DMS79 treated with DMSO at 0.1 percent for 48 hours (cell line): Measurements from ENCODE around the gene MCHR2.
"Not testable (repeated sequence)": the region's sequence is repeated elsewhere in the genome, so short reads cannot be mapped to it uniquely, and the experiment has no call there.

Experiments used
- DNase-seq: peaks from one replicate; lab custom pipeline; 2025; lab: John Stamatoyannopoulos, UW

Gene MCHR2, protein sequence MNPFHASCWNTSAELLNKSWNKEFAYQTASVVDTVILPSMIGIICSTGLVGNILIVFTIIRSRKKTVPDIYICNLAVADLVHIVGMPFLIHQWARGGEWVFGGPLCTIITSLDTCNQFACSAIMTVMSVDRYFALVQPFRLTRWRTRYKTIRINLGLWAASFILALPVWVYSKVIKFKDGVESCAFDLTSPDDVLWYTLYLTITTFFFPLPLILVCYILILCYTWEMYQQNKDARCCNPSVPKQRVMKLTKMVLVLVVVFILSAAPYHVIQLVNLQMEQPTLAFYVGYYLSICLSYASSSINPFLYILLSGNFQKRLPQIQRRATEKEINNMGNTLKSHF

DNA sequence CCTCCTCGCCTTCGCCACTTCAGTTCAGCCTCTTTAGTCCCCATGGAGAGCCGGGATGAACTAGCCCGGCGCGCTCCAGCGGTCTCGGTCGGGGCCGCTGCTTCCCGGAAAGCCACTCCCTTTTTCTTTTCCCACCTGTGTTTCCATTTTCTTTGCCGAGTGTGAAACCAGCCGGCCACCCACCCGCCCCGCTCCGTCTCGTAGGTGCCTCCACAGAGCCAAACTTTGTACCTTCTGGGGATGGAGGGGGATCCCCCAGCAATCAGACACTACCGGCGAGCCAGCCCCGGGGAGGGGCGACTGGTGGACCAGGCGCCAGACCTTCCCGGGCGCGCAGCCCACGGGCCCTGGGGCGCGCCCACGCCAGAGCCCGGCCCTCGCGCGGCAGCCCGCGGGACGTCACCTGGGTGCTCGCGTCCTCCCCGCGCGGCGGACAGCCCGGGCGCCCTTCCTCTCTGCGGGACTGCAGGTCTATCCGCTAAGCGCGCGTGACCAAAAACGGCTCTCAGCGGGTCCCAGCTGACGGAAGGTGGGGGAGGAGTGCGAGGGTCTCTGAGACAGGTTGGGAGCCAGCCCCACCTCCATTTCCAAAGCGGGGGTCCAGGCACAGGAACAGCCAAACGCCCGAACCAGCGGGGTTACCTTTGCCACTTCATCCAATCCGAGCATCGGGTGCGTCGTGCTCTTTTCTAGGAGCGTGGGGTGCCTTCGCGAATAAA lies at the start of gene MCHR2:
TSS of gene MCHR2 (minus strand) at position 691 of the 719 bp plus-strand sequence. CDS start 38,076 bp downstream, outside the sequence.
- no peak for DNase-seq

DNA sequence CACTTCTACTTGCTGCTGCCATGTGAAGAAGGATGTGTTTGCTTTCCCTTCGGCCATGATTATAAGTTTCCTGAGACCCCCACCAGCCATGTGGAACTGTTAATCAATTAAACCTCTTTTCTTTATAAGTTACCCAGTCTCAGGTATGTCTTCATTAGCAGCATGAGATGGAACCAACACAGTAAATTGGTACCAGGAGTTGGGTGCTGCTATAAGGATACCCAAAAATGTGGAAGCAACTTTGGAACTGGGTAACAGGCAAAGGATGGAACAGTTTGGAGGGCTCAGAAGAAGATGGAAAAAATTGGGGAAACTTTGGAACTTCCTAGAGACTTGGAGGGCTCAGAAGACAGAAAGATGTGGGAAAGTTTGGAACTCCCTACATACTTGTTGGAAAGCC lies 44.5 kb upstream of the MCHR2 start:
- not testable (repeated sequence) for DNase-seq

DNA sequence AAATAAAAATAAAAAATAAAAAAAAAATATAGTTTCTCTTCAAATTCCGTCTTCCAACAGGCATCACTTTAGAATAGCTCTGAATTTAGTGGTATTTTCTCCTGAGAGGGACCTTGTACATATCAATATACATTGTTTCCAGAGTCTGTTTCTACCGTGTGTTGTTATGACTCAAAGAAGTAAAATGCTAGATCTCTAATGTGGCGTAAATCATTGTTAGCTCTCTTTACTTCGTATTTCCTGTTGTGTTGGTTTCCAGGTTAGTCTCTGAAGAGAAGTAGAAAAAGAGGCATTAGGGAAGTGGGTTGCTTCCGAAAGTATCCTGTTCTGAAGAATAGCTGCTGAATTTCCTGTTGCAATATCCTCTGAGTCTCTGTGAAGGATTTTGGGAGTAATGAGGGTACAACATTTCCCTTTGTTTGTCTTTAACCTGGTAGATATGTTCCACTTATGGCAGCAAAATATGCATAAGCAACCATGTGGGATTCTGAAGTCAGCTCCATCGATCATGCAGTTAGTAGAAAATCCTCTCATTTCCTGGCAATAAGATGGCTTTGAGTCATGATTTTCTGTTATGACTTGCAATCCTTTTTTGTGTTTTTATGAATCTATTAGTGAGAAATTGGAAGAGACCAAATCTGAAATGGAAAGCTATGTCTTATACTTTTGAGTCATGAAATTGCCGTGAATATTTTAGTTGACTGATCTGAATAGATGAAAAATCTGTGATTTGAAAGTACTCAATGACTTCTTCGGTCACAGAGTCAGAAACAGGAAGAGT lies 42.0 kb upstream of the MCHR2 start:
- no peak for DNase-seq

DNA sequence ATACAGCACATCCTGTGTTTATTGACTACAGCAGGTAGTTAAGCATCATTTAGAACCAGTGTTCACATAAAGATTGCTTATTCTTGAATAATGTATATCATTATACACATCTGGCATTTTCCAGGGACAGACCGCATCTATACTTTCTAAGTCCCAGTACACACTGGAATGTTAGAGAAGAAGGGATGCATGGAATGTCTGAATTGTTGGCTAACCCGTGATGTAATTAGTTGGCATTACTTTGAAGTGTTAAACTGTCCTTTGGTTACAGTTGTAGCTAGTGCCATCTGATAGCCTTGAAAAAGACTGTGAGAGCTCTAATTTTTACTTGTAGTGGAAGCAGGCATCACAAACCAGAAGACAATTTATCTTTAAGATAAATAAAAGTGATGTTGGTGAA lies 29.8 kb upstream of the MCHR2 start:
- no peak for DNase-seq

DNA sequence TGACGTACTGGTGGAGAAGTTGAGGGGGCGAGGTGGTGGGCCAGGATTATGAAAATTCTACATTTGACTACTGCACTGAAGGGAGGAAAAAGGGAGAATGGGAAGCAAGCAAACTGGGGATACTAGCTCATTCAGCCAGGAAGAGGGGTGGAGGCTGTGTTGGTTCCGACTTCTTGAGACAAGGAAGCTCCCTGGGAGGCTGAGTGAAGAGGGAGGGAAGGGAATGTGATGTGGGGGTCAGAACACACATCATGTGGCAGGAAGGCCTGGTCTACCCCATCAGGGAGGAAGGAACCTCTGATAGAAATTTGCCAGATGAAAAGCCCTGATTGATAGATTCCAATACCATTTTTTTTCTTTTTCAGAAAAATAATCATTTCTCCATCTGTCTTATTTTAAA lies 28.8 kb upstream of the MCHR2 start:
- no peak for DNase-seq

DNA sequence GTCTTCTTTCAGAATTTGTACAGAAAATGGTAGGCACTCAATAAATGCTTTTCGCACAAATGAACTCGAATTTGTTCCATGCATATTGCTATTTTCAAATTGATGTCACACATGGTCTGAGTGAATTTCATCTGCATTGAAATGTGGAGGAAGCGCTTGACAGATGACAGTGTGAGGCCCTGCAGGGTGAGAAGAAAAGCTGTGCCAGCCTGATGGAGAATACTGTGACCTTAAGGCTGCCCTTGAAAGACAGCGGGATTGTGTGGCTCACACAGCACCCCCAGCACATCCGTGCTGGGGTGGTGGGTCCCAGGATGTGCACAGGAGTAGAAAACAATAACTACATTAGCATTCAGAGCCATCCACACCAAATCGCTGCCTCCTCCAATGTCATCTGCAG lies 14.8 kb upstream of the MCHR2 start:
- DNase-seq, result no peak

DNA sequence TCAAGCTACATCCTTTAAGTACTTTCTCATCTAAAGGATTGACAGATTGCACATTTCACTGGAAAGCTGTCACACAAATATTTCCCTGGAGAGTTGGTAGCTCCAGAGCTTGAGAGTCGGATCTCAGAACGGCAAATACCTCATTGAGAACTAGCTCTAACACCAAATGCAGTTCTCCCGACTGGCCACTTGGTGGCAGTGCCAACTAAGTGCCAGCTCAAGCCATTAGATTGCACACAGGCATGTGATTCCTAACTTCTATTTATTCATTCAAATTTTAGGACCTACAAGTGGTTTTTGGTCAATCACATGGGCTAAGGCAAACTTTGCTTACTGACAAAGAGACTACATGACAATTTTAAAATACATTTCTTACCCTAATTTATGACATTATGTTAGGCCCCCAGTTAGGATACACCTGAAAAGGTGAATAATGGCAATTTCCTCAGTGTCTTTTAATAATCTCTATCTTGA lies 7.9 kb upstream of the MCHR2 start:
- DNase-seq, result peak; percentile 10

DNA sequence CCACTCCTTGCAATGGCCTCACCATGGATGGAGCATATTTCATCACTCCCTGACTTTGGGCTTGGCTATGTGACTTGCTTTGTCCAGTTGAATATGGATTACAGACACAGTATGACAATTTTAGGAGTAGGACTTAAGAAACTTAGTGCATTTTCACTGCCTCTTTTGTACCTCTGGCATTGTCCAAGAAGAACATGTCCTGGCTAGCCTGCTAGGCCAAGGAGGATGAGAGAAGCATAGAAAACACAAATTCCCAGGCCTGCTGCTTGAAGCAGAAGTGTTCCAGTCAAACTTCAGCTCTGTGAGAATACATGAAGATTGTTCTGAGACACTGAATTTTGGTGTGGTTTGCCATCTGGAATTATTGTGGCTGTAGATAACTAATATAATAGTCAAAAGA lies 3.1 kb upstream of the MCHR2 start:
- DNase-seq, result no peak

DNA sequence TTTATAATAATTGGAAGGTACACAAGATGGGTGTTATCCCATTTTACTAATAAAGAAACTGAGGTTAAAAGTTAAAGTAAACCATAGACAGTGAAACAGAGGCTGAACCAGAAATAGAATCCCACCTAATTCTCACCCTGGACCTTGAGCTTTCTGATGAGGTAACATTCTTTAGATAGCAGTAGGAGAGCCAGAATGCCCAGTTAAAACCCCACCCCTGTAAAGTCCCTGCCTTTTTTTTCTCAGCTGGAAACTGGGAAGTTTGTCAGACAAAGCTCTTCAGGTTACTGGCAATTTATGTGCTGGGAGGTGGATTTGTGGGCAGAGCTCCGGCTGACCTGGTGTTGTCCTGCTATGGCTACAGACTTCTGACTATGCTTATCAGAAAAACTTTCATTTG lies 1.9 kb upstream of the MCHR2 start:
- no peak for DNase-seq

DNA sequence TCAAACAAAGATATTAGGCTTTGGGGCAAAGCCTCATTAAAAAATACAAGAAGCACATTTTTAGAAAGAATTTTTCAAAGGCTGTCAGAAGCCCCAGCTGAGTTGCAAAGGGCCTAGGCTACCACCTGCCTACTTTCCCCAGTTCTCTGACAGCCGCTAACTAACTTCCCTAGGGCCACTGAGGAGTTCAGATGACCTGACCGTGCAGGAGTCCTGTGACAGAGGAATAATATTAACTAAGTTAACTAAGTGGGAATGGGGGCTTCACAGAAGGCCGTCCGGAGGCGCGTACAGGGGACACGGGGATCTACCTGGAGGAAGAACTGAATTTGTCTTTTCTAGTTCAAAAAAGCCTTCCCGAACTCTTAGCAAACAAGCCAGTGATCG lies 884 bp downstream of the MCHR2 start:
- no peak for DNase-seq

DNA sequence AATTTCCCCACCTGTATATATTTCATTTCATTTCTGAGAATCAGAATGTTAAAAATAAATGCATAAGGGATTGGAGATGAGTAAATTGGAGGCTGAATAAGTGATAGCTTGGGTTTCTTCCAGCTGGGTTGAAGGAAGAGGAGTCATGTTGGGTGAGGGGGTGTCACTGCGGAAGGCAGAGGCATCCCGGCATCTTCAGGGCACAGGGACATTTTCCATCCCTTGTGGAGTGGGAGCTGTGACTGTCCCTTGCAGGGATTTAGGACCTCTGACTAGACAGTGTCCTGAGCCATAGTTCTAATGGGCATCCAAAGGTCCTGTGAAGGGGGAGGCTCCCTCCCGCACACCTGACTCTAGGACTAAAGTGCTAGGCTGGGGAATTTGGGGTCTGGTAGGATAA lies 2.1 kb downstream of the MCHR2 start:
- no peak for DNase-seq

DNA sequence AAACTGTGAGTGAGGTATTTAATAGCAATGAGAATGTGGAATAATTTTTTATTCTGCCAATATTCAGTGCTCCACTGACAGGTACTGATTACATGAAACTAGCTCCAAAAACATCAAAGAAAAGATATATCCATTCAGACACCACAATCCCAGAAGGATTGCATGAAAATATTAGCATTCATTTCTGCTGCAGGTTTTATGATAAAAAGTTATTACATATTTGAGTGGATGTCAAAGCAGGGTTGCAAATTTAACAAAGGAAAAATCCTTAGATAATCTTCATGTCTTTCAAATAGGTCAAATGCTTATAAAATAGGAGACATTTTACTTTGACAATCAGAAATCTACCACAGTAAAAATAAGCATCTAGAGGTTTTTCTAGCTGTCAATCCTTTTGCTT lies 13.3 kb downstream of the MCHR2 start:
- DNase-seq, result no peak

DNA sequence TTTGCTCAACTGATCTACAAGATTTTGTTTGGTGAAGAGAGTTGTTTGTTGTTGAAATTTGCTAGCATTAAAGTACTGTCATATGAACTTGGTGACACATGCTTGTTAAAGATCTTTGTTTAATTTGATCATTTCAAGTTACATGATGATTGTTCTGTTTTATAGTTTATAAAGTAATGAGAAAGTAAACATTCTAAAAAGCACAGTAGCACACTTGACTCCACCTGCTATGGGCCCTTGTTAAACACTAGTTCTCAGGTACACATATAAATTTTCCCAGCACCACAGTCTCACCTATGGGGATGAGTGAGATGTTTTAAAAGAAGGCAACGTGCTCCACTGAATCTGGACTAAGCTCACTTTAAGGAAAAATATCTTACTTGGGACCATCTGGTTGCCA lies 14.1 kb downstream of the MCHR2 start:
- DNase-seq, result no peak

DNA sequence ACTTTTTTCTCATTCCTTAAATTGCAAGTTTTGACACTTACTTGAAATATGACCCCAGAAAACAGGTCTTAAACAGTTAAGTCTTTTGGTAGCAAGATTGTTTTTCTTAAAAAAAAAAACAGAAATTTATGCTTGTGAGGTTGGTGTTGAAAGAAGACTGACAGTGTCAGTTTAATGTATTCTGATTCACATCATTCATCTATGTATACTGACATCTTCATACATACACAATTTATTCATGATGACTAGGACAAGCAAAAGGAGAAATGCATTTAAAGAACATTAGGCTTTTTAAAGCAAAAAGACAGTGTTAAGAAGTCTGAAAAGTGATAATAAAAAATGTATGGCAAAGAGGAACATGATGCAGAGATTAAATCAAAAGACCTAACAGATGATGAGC lies 27.0 kb downstream of the MCHR2 start:
- DNase-seq, result no peak

DNA sequence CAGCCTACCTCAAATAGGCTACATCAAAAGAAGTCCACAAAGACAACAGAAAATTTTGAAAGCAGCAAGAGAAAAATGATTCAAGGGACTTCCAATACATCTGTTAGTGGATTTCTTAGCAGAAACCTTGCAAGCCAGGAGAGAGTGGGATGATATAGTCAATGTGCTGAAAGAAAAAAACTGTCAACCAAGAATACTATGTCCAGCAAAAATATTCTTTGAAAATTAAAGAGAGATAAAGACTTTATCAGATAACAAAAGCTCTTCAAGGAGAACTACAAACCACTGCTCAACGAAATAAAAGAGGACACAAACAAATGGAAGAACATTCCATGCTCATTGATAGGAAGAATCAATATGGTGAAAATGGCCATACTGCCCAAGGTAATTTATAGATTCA lies 34.0 kb downstream of the MCHR2 start:
- DNase-seq, result no peak

DNA sequence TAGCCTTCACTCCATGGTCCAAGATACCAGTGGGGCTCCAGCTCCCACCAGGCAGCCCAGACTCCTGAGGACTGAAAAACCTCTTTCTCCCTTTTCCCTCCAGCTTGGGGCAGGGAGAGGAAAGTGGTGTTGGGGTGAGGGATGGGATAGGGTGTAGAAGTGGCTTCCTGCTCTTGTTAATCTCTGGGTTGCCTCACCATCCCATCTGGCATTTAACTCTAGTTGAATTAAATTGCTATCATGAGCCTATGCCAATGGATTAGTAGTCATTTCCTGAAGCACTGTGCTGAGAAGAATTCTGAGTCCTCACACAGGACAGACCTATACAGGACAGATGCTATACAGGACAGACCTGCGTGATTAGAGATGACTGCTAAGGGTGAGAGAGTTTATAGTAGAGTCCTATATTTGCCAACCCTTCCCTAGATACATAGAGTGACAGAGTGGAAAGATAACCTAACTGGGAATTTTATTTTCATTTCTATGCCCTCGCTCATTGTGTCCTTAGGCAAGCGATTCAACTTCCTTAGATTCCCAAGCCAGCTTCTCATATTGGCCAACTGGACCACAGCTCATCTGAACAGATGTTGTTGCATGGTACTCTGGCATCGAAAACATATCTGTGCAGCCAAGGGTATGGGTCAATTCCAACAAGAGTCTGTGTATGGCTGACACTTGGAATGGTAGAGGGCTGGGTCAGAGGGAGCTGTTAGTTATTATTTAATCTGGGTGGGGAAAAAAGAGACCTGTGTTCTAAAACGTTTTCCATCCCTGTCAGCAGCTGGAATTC lies 42.8 kb downstream of the MCHR2 start:
- DNase-seq, result no peak

DNA sequence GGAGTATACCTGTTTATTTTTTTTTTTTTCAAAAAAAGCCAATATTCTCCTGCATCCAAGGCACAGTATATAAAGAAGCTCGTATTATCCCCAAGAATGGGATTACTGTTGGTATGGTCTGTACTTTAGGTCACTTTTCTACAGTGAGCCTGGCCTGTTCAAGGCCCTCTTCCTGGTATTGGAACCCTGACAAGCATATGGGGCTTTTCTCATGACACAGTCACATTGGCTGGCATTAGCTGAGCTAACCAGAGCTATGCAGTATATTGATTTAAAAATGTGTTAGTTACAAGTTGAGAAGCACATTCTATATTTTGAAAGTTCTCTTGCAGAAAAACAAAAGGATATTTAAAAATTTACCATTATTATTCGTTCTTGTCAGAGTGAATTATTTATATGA lies 48.0 kb downstream of the MCHR2 start:
- no peak for DNase-seq

DNA sequence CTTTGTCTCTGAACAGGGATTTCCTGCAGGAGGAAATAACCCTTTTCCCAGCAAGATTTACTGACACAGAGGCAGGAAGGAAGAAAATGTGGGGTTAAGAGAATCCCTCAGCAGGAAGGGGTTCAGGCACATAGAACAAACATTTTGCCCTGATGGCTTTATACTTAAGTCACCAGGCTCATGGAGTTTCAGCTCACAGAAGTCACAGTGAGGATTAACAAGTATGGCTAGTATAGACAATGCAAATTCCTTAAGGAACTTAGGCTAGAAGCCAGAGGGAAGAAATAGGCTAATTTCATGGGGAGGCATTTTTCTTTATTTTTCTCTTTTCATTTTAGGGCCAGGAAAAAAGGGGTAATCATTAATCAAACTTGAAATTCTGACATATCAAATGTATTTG lies 50.2 kb downstream of the MCHR2 start:
- DNase-seq, result no peak

DNA sequence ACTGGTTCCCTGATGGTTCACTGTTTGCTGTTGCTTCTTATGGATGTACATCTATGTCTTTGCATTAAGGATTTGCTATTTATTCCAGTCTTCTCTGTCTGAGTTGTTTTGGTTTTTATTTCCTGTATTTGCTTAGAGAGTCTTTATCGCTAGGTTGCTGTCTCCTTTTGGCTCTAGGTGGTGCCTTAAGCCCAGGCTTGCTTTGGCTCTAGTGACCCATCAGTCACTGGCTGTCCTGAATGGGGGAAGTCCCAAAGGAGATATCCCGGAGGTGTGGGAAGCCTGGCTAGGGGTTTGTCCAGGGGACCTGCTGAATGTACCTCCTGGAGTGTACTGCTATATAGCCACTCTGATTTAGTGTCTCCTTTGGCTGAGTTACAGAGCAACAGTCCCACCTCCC lies 53.4 kb downstream of the MCHR2 start:
- DNase-seq, result no peak

DNA sequence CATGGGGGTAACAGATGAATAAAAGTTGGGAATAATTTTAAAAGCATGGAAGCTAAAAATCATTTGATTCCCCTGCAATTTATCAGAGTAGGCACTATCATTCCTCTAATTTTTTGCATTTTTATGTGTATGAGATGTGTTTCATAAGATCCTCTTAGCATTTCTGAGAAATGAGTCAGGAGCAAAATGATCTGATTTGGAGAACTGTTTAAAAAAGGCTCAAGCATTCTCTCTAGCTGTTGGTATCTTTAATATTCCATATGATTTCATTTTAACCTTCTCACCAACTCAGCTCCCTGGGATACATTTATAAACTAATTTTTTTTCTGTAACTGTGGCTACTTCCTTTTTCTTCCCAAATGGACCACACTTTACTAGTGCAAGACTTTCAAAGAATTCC lies 60.9 kb downstream of the MCHR2 start:
- no peak for DNase-seq

DNA sequence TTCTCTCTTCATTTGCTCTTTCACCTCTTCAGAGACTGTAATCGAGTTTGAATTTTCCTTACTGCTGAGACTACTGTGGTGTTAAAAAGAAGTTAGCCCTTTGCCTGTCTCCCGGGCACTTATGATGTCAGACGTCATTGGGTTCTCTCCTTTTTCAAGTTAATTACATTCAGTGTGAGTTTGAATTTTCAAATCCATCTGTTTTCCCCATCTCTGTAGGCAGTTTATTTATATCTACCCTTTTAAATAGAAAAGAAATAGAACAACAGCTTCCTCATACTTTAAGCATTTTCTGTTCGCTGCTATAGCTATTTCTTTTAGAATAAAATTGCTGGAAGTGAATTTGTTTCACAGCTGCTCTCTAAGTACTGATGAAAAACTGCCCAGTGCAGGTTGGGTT lies 81.4 kb downstream of the MCHR2 start:
- no peak for DNase-seq
